ENCODE measurements around the gene TPRG1L. TPM values are rescaled to one million over a fixed set of nuclear protein-coding genes. Genes with fewer than 3 reads are reported as not detected.

Gene TPRG1L
- total and polyA plus RNA-seq, 10 of the 15 experiments (the other 5 are each of a cell fraction or from before 2014, with no cell fraction given) = 1.5 to 16.5 (median 8.0) TPM

DNA sequence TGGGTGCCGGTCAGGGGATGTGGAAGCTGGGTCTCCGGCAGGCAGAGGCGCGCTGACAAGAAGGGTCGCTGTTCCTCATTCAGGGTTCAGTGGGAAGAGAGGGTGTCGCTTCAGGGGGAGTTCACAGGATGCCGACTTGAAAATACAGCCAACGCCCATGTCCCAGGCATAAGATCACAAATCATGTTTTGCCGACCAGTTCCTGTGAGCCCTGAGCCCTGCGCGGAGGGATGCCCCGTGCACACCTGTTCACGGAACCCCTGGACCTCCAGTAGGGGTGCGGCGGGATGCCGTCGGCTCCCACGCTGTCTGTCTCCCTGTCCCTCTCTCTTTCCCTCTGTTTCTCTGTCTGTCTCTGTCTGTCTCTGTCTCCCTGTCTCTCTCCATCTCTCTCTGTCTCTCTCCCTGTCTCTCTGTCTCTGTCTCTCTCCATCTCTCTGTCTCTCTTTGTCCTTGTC is 54.3 kb downstream of the TPRG1L start:
- ChIA-PET RAD21 (ENCODE audit: unreplicated experiment) (no interaction called here), POLR2A (interaction anchor here (3.9 kb wide), 1 partner anchor 24 kb away, joined by 49 read pairs; no protein-coding TSS in a partner anchor), SMC1A (ENCODE audit: uncharacterized antibody, unreplicated experiment) (no interaction called here), CTCF (interaction anchor here (2.2 to 3.4 kb wide), 2 partner anchors 31 to 46 kb away, joined by 9 to 13 read pairs; no protein-coding TSS in a partner anchor)
- ATAC-seq (no peak), FAIRE-seq (peak; percentile 81), DNase-seq (ENCODE audit: low read depth, low spot score) (no peak)
- in situ Hi-C loops (cut with MboI) = no loop called here
- no peak for TF ChIP-seq SREBF1 (IDR thresholded peaks at IDR 0.05; ENCODE audit: low read length)
- no peak for TF ChIP-seq TBL1XR1 (IDR thresholded peaks at IDR 0.05; ENCODE audit: low read depth, low read length)
- no peak for TF ChIP-seq POU2F2 (IDR thresholded peaks at IDR 0.05; ENCODE audit: borderline replicate concordance, low read depth, low read length)
- TF ChIP-seq ZNF207 (IDR thresholded peaks at IDR 0.05; ENCODE audit: borderline replicate concordance) = no peak
- TF ChIP-seq, protein P1, sequence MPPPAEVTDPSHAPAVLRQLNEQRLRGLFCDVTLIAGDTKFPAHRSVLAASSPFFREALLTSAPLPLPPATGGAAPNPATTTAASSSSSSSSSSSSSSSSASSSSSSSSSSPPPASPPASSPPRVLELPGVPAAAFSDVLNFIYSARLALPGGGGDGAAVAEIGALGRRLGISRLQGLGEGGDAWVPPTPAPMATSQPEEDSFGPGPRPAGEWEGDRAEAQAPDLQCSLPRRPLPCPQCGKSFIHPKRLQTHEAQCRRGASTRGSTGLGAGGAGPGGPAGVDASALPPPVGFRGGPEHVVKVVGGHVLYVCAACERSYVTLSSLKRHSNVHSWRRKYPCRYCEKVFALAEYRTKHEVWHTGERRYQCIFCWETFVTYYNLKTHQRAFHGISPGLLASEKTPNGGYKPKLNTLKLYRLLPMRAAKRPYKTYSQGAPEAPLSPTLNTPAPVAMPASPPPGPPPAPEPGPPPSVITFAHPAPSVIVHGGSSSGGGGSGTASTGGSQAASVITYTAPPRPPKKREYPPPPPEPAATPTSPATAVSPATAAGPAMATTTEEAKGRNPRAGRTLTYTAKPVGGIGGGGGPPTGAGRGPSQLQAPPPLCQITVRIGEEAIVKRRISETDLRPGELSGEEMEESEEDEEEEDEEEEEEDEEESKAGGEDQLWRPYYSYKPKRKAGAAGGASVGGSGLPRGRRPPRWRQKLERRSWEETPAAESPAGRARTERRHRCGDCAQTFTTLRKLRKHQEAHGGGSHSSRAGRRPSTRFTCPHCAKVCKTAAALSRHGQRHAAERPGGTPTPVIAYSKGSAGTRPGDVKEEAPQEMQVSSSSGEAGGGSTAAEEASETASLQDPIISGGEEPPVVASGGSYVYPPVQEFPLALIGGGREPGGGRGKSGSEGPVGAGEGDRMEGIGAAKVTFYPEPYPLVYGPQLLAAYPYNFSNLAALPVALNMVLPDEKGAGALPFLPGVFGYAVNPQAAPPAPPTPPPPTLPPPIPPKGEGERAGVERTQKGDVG (CRISPR knock-in tag; IDR thresholded peaks at IDR 0.05) = no peak
- no peak for TF ChIP-seq IKZF2 (IDR thresholded peaks at IDR 0.05)
- TF ChIP-seq NR2F1 (conservative IDR thresholded peaks at IDR 0.05) = no peak
- TF ChIP-seq CBFB (IDR thresholded peaks at IDR 0.05; ENCODE audit: low read depth) = no peak
- no peak for TF ChIP-seq LARP7 (IDR thresholded peaks at IDR 0.05)
- TF ChIP-seq, protein P2, sequence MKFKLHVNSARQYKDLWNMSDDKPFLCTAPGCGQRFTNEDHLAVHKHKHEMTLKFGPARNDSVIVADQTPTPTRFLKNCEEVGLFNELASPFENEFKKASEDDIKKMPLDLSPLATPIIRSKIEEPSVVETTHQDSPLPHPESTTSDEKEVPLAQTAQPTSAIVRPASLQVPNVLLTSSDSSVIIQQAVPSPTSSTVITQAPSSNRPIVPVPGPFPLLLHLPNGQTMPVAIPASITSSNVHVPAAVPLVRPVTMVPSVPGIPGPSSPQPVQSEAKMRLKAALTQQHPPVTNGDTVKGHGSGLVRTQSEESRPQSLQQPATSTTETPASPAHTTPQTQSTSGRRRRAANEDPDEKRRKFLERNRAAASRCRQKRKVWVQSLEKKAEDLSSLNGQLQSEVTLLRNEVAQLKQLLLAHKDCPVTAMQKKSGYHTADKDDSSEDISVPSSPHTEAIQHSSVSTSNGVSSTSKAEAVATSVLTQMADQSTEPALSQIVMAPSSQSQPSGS (IDR thresholded peaks at IDR 0.05; ENCODE audit: low read length) = no peak
- no peak for TF ChIP-seq IKZF1 (conservative IDR thresholded peaks at IDR 0.05)
- TF ChIP-seq, protein P3, sequence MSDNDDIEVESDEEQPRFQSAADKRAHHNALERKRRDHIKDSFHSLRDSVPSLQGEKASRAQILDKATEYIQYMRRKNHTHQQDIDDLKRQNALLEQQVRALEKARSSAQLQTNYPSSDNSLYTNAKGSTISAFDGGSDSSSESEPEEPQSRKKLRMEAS (IDR thresholded peaks at IDR 0.05; ENCODE audit: low read depth, low read length) = no peak
- Histone ChIP-seq H3K36me3 (ENCODE audit: control insufficient read depth in 2 of 2, insufficient read depth in 2 of 2, low read length in 1 of 2) (peaks cover 0 to 29% of the 10 kb centered on the region in 2 experiments; a peak in 3 of 4 replicates), H3K9me3 (replicated peaks; ENCODE audit: control insufficient read depth, insufficient read depth, low read length) (no peaks in the 10 kb centered on the region), H3K4me3 (no peak overlapping the region), H3K79me2 (ENCODE audit: control insufficient read depth, insufficient read depth, low read length) (peaks cover 51% of the 10 kb centered on the region), H3K27ac (ENCODE audit: control insufficient read depth, insufficient read depth) (no peak overlapping the region; the same call in 1 of the 2 replicates), H3K4me1 (ENCODE audit: control insufficient read depth, insufficient read depth, low read length) (peaks cover 54% of the 10 kb centered on the region), H4K20me1 (ENCODE audit: control insufficient read depth, insufficient read depth) (no peaks in the 10 kb centered on the region; the same call in 1 of the 2 replicates), H3K27me3 (replicated peaks in 1 of 2; ENCODE audit: control insufficient read depth in 2 of 2, insufficient read depth in 2 of 2, low read length in 1 of 2) (no peaks in the 10 kb centered on the region), H3K9ac (ENCODE audit: control insufficient read depth, insufficient read depth, low read length) (no peak overlapping the region), H3K4me2 (ENCODE audit: control insufficient read depth, insufficient read depth) (no peak overlapping the region; the same call in 1 of the 2 replicates), H2AFZ (ENCODE audit: control insufficient read depth, low read depth, low read length) (no peak overlapping the region)
- no TSS peak for BruUV-seq (replicated peaks)
- intact Hi-C loops (cut with micrococcal nuclease; ENCODE audit: unreplicated experiment) = no loop called here
- WGBS (ENCODE audit: insufficient coverage, insufficient replicate concordance, low lambda C conversion rate, missing lambda C conversion rate) = 73% methylated on average over 18 of the region's 18 CpGs

Other genes starting within 250 kb of the TPRG1L start
Only the 7 nearest of the 9 such genes appear.
- gene ARHGEF16, start 170.3 kb upstream of the TPRG1L start, total RNA-seq (2014; rRNA removed) = not detected in 2 replicates
- not detected in 2 replicates for gene ARHGEF16, start 170.3 kb upstream of the TPRG1L start, total RNA-seq (2014; rRNA removed; fragmentation: Illumina TruSeq; extraction: Trizol)
- gene ARHGEF16, start 170.3 kb upstream of the TPRG1L start, total RNA-seq (2021) = not detected in 2 replicates
- not detected in 2 replicates for gene ARHGEF16, start 170.3 kb upstream of the TPRG1L start, polyA plus RNA-seq (2011; rRNA removed)
- not detected in 2 replicates for gene ARHGEF16, start 170.3 kb upstream of the TPRG1L start, polyA plus RNA-seq (2014; fragmentation: Illumina TruSeq; extraction: Trizol)
- not detected for gene ARHGEF16, start 170.3 kb upstream of the TPRG1L start, polyA plus RNA-seq (2014; fragmentation: Nextera tagmentation; extraction: Ambion mirVana)
- not detected in 2 replicates for gene ARHGEF16, start 170.3 kb upstream of the TPRG1L start, polyA plus RNA-seq (2014; rRNA removed)
- not detected for gene ARHGEF16, start 170.3 kb upstream of the TPRG1L start, polyA plus RNA-seq (2016; fragmentation: Nextera tagmentation; extraction: Ambion mirVana)
- gene MEGF6, start 13.5 kb upstream of the TPRG1L start, total RNA-seq (2014; rRNA removed) = not detected in 2 replicates
- not detected in 2 replicates for gene MEGF6, start 13.5 kb upstream of the TPRG1L start, total RNA-seq (2014; rRNA removed; fragmentation: Illumina TruSeq; extraction: Trizol)
- 0.32 and 0.41 TPM in 2 replicates for gene MEGF6, start 13.5 kb upstream of the TPRG1L start, total RNA-seq (2021)
- 0.06 TPM in 1 of 2 replicates, not detected in the other for gene MEGF6, start 13.5 kb upstream of the TPRG1L start, polyA plus RNA-seq (2011; rRNA removed)
- gene MEGF6, start 13.5 kb upstream of the TPRG1L start, polyA plus RNA-seq (2014; fragmentation: Illumina TruSeq; extraction: Trizol) = not detected in 2 replicates
- not detected for gene MEGF6, start 13.5 kb upstream of the TPRG1L start, polyA plus RNA-seq (2014; fragmentation: Nextera tagmentation; extraction: Ambion mirVana)
- 0.01 and 0.03 TPM in 2 replicates for gene MEGF6, start 13.5 kb upstream of the TPRG1L start, polyA plus RNA-seq (2014; rRNA removed)
- not detected for gene MEGF6, start 13.5 kb upstream of the TPRG1L start, polyA plus RNA-seq (2016; fragmentation: Nextera tagmentation; extraction: Ambion mirVana)
- 41.9 and 49.1 TPM in 2 replicates for gene WRAP73, start 25.1 kb downstream of the TPRG1L start, total RNA-seq (2014; rRNA removed)
- gene WRAP73, start 25.1 kb downstream of the TPRG1L start, total RNA-seq (2014; rRNA removed; fragmentation: Illumina TruSeq; extraction: Trizol) = 22.8 and 23.8 TPM in 2 replicates
- gene WRAP73, start 25.1 kb downstream of the TPRG1L start, total RNA-seq (2021) = 37.8 and 44.4 TPM in 2 replicates
- 28.7 and 49.1 TPM in 2 replicates for gene WRAP73, start 25.1 kb downstream of the TPRG1L start, polyA plus RNA-seq (2011; rRNA removed)
- 13.8 and 46.8 TPM in 2 replicates for gene WRAP73, start 25.1 kb downstream of the TPRG1L start, polyA plus RNA-seq (2014; fragmentation: Illumina TruSeq; extraction: Trizol)
- gene WRAP73, start 25.1 kb downstream of the TPRG1L start, polyA plus RNA-seq (2014; fragmentation: Nextera tagmentation; extraction: Ambion mirVana) = 1 to 10 TPM; 3.2 to 7.6 TPM
- gene WRAP73, start 25.1 kb downstream of the TPRG1L start, polyA plus RNA-seq (2014; rRNA removed) = 65.8 and 72.6 TPM in 2 replicates
- 10 to 100 TPM; 52.5 to 58.5 TPM for gene WRAP73, start 25.1 kb downstream of the TPRG1L start, polyA plus RNA-seq (2016; fragmentation: Nextera tagmentation; extraction: Ambion mirVana)
- 18.6 and 20.4 TPM in 2 replicates for gene TP73, start 27.5 kb downstream of the TPRG1L start, total RNA-seq (2014; rRNA removed)
- 7.8 and 8.5 TPM in 2 replicates for gene TP73, start 27.5 kb downstream of the TPRG1L start, total RNA-seq (2014; rRNA removed; fragmentation: Illumina TruSeq; extraction: Trizol)
- 49.6 and 54.2 TPM in 2 replicates for gene TP73, start 27.5 kb downstream of the TPRG1L start, total RNA-seq (2021)
- 3.3 and 6.5 TPM in 2 replicates for gene TP73, start 27.5 kb downstream of the TPRG1L start, polyA plus RNA-seq (2011; rRNA removed)
- 3.4 and 9.3 TPM in 2 replicates for gene TP73, start 27.5 kb downstream of the TPRG1L start, polyA plus RNA-seq (2014; fragmentation: Illumina TruSeq; extraction: Trizol)
- gene TP73, start 27.5 kb downstream of the TPRG1L start, polyA plus RNA-seq (2014; fragmentation: Nextera tagmentation; extraction: Ambion mirVana) = under 1 TPM; 0.08 to 0.22 TPM
- gene TP73, start 27.5 kb downstream of the TPRG1L start, polyA plus RNA-seq (2014; rRNA removed) = 20.4 and 28.7 TPM in 2 replicates
- 10 to 100 TPM; 24.8 to 29.4 TPM for gene TP73, start 27.5 kb downstream of the TPRG1L start, polyA plus RNA-seq (2016; fragmentation: Nextera tagmentation; extraction: Ambion mirVana)
- not detected in 2 replicates for gene CCDC27, start 127.4 kb downstream of the TPRG1L start, total RNA-seq (2014; rRNA removed)
- gene CCDC27, start 127.4 kb downstream of the TPRG1L start, total RNA-seq (2014; rRNA removed; fragmentation: Illumina TruSeq; extraction: Trizol) = not detected in 2 replicates
- not detected in 2 replicates for gene CCDC27, start 127.4 kb downstream of the TPRG1L start, total RNA-seq (2021)
- not detected in 2 replicates for gene CCDC27, start 127.4 kb downstream of the TPRG1L start, polyA plus RNA-seq (2011; rRNA removed)
- gene CCDC27, start 127.4 kb downstream of the TPRG1L start, polyA plus RNA-seq (2014; fragmentation: Illumina TruSeq; extraction: Trizol) = not detected in 2 replicates
- gene CCDC27, start 127.4 kb downstream of the TPRG1L start, polyA plus RNA-seq (2014; fragmentation: Nextera tagmentation; extraction: Ambion mirVana) = under 1 TPM in 1 of 2 experiments, not detected in 1; 0.05 TPM
- gene CCDC27, start 127.4 kb downstream of the TPRG1L start, polyA plus RNA-seq (2014; rRNA removed) = not detected in 2 replicates
- not detected for gene CCDC27, start 127.4 kb downstream of the TPRG1L start, polyA plus RNA-seq (2016; fragmentation: Nextera tagmentation; extraction: Ambion mirVana)
- 0.71 TPM in 1 of 2 replicates, not detected in the other for gene SMIM1, start 147.7 kb downstream of the TPRG1L start, total RNA-seq (2014; rRNA removed)
- not detected in 2 replicates for gene SMIM1, start 147.7 kb downstream of the TPRG1L start, total RNA-seq (2014; rRNA removed; fragmentation: Illumina TruSeq; extraction: Trizol)
- 0.53 TPM in 1 of 2 replicates, not detected in the other for gene SMIM1, start 147.7 kb downstream of the TPRG1L start, total RNA-seq (2021)
- gene SMIM1, start 147.7 kb downstream of the TPRG1L start, polyA plus RNA-seq (2011; rRNA removed) = 0.30 TPM in 1 of 2 replicates, not detected in the other
- not detected in 2 replicates for gene SMIM1, start 147.7 kb downstream of the TPRG1L start, polyA plus RNA-seq (2014; fragmentation: Illumina TruSeq; extraction: Trizol)
- not detected for gene SMIM1, start 147.7 kb downstream of the TPRG1L start, polyA plus RNA-seq (2014; fragmentation: Nextera tagmentation; extraction: Ambion mirVana)
- gene SMIM1, start 147.7 kb downstream of the TPRG1L start, polyA plus RNA-seq (2014; rRNA removed) = 0.37 and 1.1 TPM in 2 replicates
- gene SMIM1, start 147.7 kb downstream of the TPRG1L start, polyA plus RNA-seq (2016; fragmentation: Nextera tagmentation; extraction: Ambion mirVana) = not detected
- 20.9 and 22.9 TPM in 2 replicates for gene LRRC47, start 171.5 kb downstream of the TPRG1L start, total RNA-seq (2014; rRNA removed)
- 13.7 and 15.3 TPM in 2 replicates for gene LRRC47, start 171.5 kb downstream of the TPRG1L start, total RNA-seq (2014; rRNA removed; fragmentation: Illumina TruSeq; extraction: Trizol)
- gene LRRC47, start 171.5 kb downstream of the TPRG1L start, total RNA-seq (2021) = 31.0 and 34.6 TPM in 2 replicates
- gene LRRC47, start 171.5 kb downstream of the TPRG1L start, polyA plus RNA-seq (2011; rRNA removed) = 24.0 and 25.4 TPM in 2 replicates
- gene LRRC47, start 171.5 kb downstream of the TPRG1L start, polyA plus RNA-seq (2014; fragmentation: Illumina TruSeq; extraction: Trizol) = 20.4 and 26.1 TPM in 2 replicates
- 1 to 10 TPM; 2.5 to 4.5 TPM for gene LRRC47, start 171.5 kb downstream of the TPRG1L start, polyA plus RNA-seq (2014; fragmentation: Nextera tagmentation; extraction: Ambion mirVana)
- 21.1 and 24.4 TPM in 2 replicates for gene LRRC47, start 171.5 kb downstream of the TPRG1L start, polyA plus RNA-seq (2014; rRNA removed)
- gene LRRC47, start 171.5 kb downstream of the TPRG1L start, polyA plus RNA-seq (2016; fragmentation: Nextera tagmentation; extraction: Ambion mirVana) = 10 to 100 TPM; 14.1 to 15.3 TPM

Data from GM12878 (cell line).